ENCODE measurements around the gene MICALL1. TPM values are rescaled to one million over a fixed set of nuclear protein-coding genes. Genes with fewer than 3 reads are reported as not detected.

Gene MICALL1, protein sequence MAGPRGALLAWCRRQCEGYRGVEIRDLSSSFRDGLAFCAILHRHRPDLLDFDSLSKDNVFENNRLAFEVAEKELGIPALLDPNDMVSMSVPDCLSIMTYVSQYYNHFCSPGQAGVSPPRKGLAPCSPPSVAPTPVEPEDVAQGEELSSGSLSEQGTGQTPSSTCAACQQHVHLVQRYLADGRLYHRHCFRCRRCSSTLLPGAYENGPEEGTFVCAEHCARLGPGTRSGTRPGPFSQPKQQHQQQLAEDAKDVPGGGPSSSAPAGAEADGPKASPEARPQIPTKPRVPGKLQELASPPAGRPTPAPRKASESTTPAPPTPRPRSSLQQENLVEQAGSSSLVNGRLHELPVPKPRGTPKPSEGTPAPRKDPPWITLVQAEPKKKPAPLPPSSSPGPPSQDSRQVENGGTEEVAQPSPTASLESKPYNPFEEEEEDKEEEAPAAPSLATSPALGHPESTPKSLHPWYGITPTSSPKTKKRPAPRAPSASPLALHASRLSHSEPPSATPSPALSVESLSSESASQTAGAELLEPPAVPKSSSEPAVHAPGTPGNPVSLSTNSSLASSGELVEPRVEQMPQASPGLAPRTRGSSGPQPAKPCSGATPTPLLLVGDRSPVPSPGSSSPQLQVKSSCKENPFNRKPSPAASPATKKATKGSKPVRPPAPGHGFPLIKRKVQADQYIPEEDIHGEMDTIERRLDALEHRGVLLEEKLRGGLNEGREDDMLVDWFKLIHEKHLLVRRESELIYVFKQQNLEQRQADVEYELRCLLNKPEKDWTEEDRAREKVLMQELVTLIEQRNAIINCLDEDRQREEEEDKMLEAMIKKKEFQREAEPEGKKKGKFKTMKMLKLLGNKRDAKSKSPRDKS
- 10 to 100 TPM; 22.3 to 34.6 (median 27.2) TPM for polyA plus RNA-seq (ENCODE audit: insufficient read length in 3 of 3)
- long read RNA-seq, donor 1, full-length matches to known transcripts: 2 of 2 reads
- long read RNA-seq, donor 1, partial matches to known transcripts: 0 of 2 reads
- long read RNA-seq, donor 1, other reads (novel, unspliced or antisense): 0 of 2 reads
- long read RNA-seq, donor 2, full-length matches to known transcripts: 1 of 1 reads
- long read RNA-seq, donor 2, partial matches to known transcripts: 0 of 1 reads
- long read RNA-seq, donor 2, other reads (novel, unspliced or antisense): 0 of 1 reads
- long read RNA-seq, donor 3, full-length matches to known transcripts: 2 of 13 reads
- long read RNA-seq, donor 3, partial matches to known transcripts: 11 of 13 reads
- long read RNA-seq, donor 3, other reads (novel, unspliced or antisense): 0 of 13 reads
- long read RNA-seq, donor 4, full-length matches to known transcripts: 2 of 7 reads
- long read RNA-seq, donor 4, partial matches to known transcripts: 5 of 7 reads
- long read RNA-seq, donor 4, other reads (novel, unspliced or antisense): 0 of 7 reads
- long read RNA-seq, donor 5, partial matches to known transcripts: 12 of 12 reads
- long read RNA-seq, donor 5, other reads (novel, unspliced or antisense): 0 of 12 reads
- long read RNA-seq, donor 6, partial matches to known transcripts: 32 of 32 reads
- long read RNA-seq, donor 6, other reads (novel, unspliced or antisense): 0 of 32 reads
- long read RNA-seq, donor 7, full-length matches to known transcripts: 1 of 6 reads
- long read RNA-seq, donor 7, partial matches to known transcripts: 5 of 6 reads
- long read RNA-seq, donor 7, other reads (novel, unspliced or antisense): 0 of 6 reads
- long read RNA-seq, donor 8, partial matches to known transcripts: 20 of 20 reads
- long read RNA-seq, donor 8, other reads (novel, unspliced or antisense): 0 of 20 reads
- long read RNA-seq, donor 9, full-length matches to known transcripts: 2 of 12 reads
- long read RNA-seq, donor 9, partial matches to known transcripts: 10 of 12 reads
- long read RNA-seq, donor 9, other reads (novel, unspliced or antisense): 0 of 12 reads
- long read RNA-seq, donor 10, full-length matches to known transcripts: 2 of 2 reads
- long read RNA-seq, donor 10, partial matches to known transcripts: 0 of 2 reads
- long read RNA-seq, donor 10, other reads (novel, unspliced or antisense): 0 of 2 reads
- long read RNA-seq, donor 11: 0 reads
- long read RNA-seq, donor 12: 0 reads
- long read RNA-seq, donor 13, full-length matches to known transcripts: 1 of 28 reads
- long read RNA-seq, donor 13, partial matches to known transcripts: 27 of 28 reads
- long read RNA-seq, donor 13, other reads (novel, unspliced or antisense): 0 of 28 reads
- long read RNA-seq, donor 14, full-length matches to known transcripts: 1 of 1 reads
- long read RNA-seq, donor 14, partial matches to known transcripts: 0 of 1 reads
- long read RNA-seq, donor 14, other reads (novel, unspliced or antisense): 0 of 1 reads
- long read RNA-seq, donor 15, full-length matches to known transcripts: 2 of 7 reads
- long read RNA-seq, donor 15, partial matches to known transcripts: 5 of 7 reads
- long read RNA-seq, donor 15, other reads (novel, unspliced or antisense): 0 of 7 reads
- long read RNA-seq, donor 16, full-length matches to known transcripts: 5 of 30 reads
- long read RNA-seq, donor 16, partial matches to known transcripts: 25 of 30 reads
- long read RNA-seq, donor 16, other reads (novel, unspliced or antisense): 0 of 30 reads

GRCh38 chr22:37905534-37906363, at the start of gene MICALL1:
MICALL1 (plus strand) TSS chr22:37906297; CDS start chr22:37906423, 126 bp downstream.
- peak in 3 of 11 donors; percentile 50 to 62 (median 57) for DNase-seq (ENCODE audit: extremely low read depth in 1 of 11, low read depth in 9 of 11, low spot score in 4 of 11)

DNA sequence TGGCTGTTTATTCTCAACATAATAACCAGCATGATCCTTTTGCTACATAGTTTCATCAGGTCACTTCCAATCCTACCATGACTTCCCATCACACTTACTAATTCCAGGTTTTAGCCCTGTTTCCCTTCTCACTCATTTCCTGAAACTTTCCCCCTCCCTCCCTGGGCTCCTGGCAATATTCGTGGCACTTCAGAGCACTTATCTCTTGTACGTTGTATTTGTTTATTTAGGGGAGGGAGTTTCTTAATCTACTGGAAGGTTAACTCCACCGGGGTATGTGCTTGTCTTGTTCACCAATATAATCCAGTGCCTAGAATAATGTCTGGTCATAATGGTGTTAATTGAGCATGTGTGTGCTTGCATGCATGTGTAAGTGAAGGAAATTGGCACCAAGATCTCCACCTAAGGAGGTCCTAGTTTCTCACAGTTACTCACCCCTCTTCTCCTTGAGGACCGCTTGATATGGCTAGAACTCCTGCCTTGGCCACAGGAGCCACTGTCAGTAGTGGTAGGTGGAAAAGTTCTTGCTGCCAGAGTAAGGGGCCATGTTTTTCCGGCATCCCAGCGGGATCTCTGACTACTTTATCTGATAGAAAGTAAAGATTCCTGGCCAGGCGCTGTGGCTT, 45.2 kb upstream of the MICALL1 start:
- DNase-seq (ENCODE audit: extremely low read depth in 1 of 11, low read depth in 9 of 11, low spot score in 4 of 11): no peak

DNA sequence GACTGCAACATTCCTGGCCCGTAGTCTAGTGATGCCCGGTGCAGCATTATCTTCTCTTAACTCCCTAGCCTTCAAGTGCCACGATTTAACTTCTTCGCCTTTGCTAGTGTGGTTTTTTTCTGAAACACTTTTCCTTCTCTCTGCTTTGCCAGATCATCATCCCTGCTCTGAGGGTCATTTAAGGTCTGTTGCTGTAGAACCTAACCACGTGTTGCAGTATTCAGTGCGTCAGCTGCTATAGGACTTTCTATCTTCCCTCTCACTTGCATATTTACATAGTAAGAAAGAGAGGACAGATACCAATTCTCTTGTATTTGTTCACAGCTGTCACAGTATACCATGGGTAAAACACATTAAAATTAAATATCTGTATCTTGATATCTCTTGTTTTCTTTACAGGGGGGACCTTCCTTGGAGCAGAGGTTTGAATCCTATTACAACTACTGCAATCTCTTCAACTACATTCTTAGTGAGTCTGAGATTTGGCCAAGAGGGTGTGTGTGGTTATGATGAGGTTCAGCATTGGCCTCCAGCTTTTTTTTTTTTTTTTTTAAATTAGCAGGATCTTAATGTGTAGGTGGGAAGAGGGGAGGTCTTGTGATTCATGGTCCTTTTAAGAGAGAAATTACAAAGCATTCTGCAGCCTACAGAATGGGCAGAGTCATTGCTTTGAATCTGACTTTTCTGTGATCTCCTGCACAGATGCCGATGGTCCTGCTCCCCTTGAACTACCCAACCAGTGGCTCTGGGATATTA, 43.3 kb upstream of the MICALL1 start:
- DNase-seq (ENCODE audit: extremely low read depth in 1 of 11, low read depth in 9 of 11, low spot score in 4 of 11): no peak

- DNase-seq (ENCODE audit: extremely low read depth in 1 of 11, low read depth in 9 of 11, low spot score in 4 of 11): no peak
Observed at GRCh38 chr22:37865510-37865909, 40.6 kb upstream of the MICALL1 start.

DNA sequence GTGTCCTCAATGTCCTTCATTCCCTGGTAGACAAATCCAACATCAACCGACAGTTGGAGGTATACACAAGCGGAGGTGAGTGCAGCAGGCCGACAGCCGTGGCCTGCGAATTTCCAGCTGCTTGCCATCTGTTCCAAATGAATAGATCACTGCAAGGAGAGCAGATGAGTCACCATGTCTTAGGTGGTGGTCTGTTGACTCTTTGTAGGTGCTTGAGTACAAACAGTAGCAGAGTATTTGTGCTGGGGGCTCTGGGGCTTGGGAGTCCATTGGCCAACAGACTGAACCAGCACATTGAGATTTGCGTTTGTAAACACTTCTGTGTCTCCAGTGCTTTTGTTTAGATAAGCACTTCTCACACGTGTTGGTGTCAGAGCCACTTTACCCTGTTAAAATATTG, 35.8 kb upstream of the MICALL1 start:
- DNase-seq (ENCODE audit: extremely low read depth in 1 of 11, low read depth in 9 of 11, low spot score in 4 of 11): no peak

DNA sequence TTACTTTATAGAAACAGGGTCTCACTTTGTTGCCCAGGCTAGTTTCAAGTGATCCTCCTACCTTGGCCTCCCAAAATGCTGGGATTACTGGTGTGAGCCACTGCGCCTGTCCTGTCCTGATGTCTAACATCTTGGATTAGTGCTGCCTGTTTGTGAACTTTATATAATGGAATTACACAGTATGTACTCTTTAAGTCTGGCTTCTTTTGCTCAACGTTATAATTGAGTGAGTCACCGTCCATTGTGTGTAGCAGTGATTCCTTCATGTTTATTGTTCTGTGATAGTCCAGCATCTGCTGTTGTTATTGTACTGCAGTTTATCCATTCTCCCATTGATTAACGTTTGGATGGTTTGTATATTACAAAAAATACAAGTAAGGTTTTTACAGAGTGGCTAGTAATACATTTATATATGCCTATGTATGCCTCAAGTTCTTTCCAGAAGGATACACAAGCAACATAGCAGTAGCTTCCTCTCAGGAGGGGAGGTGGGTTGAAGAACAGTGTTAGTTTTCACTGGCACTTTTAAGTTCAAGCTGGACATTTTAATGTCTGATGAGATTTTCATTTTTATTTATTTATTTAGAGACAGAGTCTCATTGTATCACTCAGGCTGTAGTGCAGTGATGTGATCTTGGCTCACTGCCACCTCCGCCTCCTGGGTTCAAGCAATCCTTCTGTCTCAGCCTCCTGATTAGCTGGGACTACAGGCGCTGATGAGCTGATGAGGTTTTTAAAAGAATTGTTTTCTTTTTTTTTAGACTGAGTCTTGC, 25.2 kb upstream of the MICALL1 start:
- DNase-seq (ENCODE audit: extremely low read depth in 1 of 11, low read depth in 9 of 11, low spot score in 4 of 11): no peak

- DNase-seq (ENCODE audit: extremely low read depth in 1 of 11, low read depth in 9 of 11, low spot score in 4 of 11): peak in 7 of 11 donors; percentile 63 to 82 (median 73)
Observed at GRCh38 chr22:37884420-37884819, 21.7 kb upstream of the MICALL1 start.

GRCh38 chr22:37887584-37888378, 18.3 kb upstream of the MICALL1 start:
- DNase-seq (ENCODE audit: extremely low read depth in 1 of 11, low read depth in 9 of 11, low spot score in 4 of 11): no peak

DNA sequence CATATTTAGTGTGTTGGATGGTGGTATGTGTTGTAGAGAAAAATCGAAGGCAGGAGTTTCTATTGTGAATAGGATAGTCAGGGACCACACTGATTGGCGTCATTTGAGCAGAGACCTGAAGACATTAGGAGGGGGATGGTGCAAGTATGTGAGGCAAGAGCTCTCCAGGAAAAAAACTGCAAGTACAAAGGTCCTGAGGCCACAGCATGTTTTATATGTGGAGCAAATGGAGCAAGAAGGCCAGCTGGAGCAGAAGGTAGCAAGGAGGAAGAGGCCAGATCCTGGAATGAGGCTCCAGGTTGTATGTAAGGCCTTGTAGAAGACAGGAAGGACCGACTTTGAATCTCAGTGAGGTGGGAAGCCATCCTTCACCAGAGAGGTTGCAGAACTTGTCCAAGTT, 14.2 kb upstream of the MICALL1 start:
- no peak for DNase-seq (ENCODE audit: extremely low read depth in 1 of 11, low read depth in 9 of 11, low spot score in 4 of 11)

- no peak for DNase-seq (ENCODE audit: extremely low read depth in 1 of 11, low read depth in 9 of 11, low spot score in 4 of 11)
Observed at GRCh38 chr22:37892566-37893335, 13.3 kb upstream of the MICALL1 start.

DNA sequence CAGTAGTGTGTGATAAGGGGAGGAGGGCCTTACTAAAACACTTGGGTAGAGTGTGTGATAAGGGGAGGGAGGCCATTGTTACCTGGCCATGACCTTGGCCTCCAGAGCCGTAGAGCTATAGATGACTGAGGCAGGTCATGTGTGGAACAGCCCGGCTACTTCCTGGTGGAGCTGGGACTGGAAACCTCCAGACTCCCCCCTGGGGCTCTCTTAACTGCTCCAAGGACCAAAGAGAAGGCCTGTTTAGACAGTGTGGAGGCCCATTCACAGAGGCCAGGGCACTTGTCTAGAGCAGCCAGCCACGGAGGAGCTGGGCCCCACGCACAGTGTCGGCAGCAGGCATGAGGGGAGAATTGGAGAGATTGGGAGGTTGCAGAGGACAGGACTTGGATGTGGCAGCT, 12.5 kb upstream of the MICALL1 start:
- no peak for DNase-seq (ENCODE audit: extremely low read depth in 1 of 11, low read depth in 9 of 11, low spot score in 4 of 11)

GRCh38 chr22:37894939-37895670, 11.0 kb upstream of the MICALL1 start:
- DNase-seq (ENCODE audit: extremely low read depth in 1 of 11, low read depth in 9 of 11, low spot score in 4 of 11): no peak
